H1 (cell line): Measurements from ENCODE around the gene RFX2. TPM values are rescaled to one million over a fixed set of nuclear protein-coding genes. Genes with fewer than 3 reads are reported as not detected.

Experiments used
- USF2 ChIP-seq: IDR thresholded peaks from 2 replicates; pipeline ENCODE4 v1.6.1; 2011; ENCODE audit warnings: low read length, improper control_type of control experiment
- polyA plus RNA-seq, 7 experiments: library from polyadenylated mRNA; depleted of rRNA in 3 of 7; stranded (reverse) in 5 of 7; unstranded in 2 of 7; fragments of >200 nt in 5 of 7; fragments of 200-250 nt in 2 of 7; gene quantifications; 1 replicate in 5 of 7; 2 replicates in 1 of 7; 4 replicates in 1 of 7; pipeline versions ENCODE4 v1.2.1 to v1.2.3, GENCODE V29; 2011 to 2013; ENCODE audit warnings: missing spikeins in 2 of 7, mixed read lengths in 2 of 7
- total RNA-seq: library from RNA; stranded (reverse); fragmentation: NEBNext Ultra II Directional; extraction: Animal tissue kit (Norgen Biotek cat#: 25700); gene quantifications from 2 replicates; pipeline ENCODE4 v1.2.1, GENCODE V29; 2021

RFX2 gene
- total and polyA plus RNA-seq, 2 of the 8 experiments (the other 6 are each of a cell fraction or from before 2014, with no cell fraction given) = 4.8 to 5.3 TPM

- no peak for TF ChIP-seq USF2
These were observed 5.7 kb upstream of the RFX2 start (continued) for GRCh38 chr19:6115992-6116391.
